ENCODE measurements around the gene MINPP1.

GRCh38 chr10:87593702-87594101 lies 89.0 kb downstream of the MINPP1 start:
- no peak for TF ChIP-seq CTCF (IDR thresholded peaks at IDR 0.05)
- no peak for TF ChIP-seq POLR2A (IDR thresholded peaks at IDR 0.05)

Data from heart left ventricle (tissue), 13 donors.